NCI-H1105 treated with DMSO at 0.1 percent for 48 hours (cell line): ENCODE results near the gene GCSAM.

ENCODE experiments used
- DNase-seq: peaks from one replicate; lab custom pipeline; 2025; lab: John Stamatoyannopoulos, UW

The GCSAM gene

GRCh38 chr3:112129925-112130637, 3.0 kb downstream of the GCSAM start:
- no peak for DNase-seq

DNA sequence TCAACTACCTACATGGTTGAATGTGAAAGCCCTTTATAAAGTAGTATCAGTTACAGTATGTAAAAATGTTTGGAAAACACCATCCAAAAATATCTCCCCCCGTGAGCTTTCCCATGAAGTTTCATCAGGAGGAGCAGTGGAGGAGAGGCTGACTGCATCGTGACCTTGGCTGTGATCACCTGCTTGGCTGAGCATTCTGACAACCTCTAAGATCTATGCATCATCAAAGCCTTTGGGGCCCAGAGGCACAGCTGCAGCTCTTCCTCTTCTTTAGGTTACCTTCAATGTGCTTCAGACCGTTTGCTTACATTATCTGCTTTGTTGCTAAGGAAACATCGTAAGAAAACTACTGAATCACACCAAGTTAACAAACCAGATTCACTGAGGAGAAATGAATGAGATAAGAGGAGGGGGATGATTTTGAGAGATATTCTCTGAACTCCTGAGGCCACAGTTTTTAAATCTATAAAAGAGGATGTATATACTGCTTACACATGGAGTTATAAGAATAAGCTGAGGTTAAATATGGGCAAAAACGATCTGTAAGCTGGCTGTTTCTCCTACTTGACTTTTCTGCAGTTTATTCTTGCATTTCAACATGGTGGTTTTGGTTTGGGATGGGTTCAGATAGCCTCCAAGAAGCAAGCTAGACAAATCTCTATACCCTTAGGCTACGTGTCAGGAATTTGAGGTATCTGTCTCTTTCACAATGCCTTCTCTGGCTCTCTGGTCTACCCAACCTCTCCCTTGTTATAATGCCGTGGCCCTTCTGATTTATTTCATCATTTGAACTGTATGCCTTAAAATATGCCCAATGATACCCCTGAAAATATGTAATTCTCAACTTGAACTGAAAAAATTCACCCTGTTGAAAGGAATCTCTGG, 4.0 kb downstream of the GCSAM start:
- DNase-seq = no peak

DNA sequence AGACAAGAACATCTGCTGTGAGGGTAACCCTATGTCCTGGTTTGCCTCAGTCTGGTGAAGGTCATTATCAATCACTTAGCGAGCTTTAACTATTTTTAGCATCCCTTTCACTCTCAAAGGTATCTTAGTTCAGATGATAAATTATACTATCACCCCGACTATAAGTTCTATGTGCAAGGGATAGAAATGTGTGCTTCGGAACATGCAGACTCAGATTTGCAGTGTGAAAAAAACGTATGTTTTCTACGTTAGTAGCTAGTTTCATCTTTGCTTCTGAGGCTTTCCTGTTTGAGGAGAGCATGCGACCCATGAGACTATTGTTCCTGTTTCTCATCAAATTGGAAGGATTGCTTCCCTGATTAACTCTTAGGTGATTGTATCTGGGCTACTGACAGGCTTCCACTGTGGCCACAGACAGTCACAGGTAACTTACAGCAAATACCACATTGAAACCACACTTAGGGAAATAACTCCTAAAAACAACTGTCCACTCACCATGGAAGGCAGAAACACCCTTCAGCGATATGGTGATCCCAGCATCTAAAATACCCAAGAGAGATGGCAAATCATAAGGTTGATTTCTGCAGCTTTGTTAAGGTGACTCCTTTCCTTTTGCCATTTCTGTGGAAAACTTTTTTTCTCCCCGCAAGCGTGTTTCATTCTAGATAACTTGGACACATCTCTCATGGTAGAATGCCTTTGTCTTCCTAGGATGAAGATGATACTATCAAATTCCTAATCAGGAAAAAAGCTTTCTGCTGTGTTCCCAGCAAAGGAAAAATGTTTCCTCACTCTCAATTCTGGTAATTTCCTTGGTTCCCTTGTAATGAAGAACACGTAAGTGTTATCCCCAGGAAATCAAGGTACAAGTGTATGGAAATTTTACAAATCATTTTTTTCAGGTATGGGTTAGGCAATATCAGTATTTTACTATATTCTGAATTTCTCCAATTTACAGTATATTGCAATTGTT, 5.2 kb downstream of the GCSAM start:
- DNase-seq = no peak

GRCh38 chr3:112126511-112126911, 6.5 kb downstream of the GCSAM start:
- DNase-seq = no peak

- peak; percentile 11 for DNase-seq
These were observed 8.0 kb downstream of the GCSAM start for GRCh38 chr3:112124907-112125607.

- no peak for DNase-seq
These were observed 9.5 kb downstream of the GCSAM start for GRCh38 chr3:112123548-112123947.

GRCh38 chr3:112122870-112123269, 10.2 kb downstream of the GCSAM start:
- no peak for DNase-seq

GRCh38 chr3:112121577-112122547, 11.2 kb downstream of the GCSAM start:
- DNase-seq = peak; percentile 27

- DNase-seq = no peak
These were observed 12.8 kb downstream of the GCSAM start for GRCh38 chr3:112119962-112120836.

DNA sequence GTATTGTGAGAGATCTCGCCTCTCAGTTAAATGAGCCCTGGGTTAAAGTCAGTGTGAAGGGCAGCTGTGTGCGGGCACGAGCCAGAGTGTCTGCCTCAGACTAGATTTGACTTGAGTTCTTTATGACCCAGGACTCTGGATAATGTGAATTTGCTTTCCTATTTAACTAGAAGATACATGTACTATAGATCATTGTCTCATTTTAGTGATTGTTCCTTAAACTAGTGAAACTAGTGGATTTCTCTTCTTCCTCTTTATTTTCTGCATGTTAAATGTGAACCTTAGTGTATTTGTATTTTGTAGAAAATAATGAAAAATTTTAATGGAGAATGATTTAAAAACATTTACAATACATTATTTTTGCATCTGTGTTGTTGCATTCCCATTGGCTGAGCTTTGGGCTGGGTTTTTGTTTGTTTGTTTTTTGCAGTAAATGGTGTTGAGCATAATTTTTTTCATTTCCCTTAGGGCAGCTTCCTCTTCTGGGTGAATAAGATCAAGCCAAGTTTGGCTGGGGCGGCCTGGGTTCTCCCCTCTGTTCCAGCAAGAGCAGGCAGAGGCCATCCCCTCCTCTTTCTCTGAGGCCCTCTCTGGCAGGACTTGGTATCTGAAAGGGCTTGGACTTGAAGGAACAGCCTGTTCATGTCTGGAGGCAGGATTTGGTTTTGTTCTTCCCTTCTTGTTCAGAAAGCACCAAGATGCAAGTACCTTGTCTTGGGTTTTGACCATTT, 15.0 kb downstream of the GCSAM start:
- DNase-seq = no peak

DNA sequence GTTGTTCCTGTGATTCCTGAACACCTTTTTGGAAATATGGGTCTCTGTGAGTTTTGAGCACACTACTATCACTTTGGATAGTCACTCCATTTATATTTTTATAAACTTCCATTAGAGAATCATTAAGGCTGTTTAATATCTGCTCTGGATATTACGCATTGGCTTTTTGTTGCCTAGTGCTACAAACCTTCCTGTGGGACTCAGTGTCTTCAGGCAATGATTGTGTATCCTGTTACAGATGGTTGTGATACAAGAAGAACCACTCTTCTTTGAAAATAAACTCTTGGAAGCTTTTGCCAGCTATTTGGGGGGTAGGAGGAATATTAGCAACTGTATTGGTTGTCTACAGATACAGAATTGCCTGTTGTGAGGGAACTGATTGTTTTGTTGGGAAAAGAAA, 15.6 kb downstream of the GCSAM start:
- no peak for DNase-seq

- DNase-seq = peak; percentile 5
These were observed 16.3 kb downstream of the GCSAM start for GRCh38 chr3:112116748-112117186.

- no peak for DNase-seq
These were observed 17.2 kb downstream of the GCSAM start for GRCh38 chr3:112115806-112116383.

GRCh38 chr3:112115161-112115739, 17.8 kb downstream of the GCSAM start:
- DNase-seq = no peak

DNA sequence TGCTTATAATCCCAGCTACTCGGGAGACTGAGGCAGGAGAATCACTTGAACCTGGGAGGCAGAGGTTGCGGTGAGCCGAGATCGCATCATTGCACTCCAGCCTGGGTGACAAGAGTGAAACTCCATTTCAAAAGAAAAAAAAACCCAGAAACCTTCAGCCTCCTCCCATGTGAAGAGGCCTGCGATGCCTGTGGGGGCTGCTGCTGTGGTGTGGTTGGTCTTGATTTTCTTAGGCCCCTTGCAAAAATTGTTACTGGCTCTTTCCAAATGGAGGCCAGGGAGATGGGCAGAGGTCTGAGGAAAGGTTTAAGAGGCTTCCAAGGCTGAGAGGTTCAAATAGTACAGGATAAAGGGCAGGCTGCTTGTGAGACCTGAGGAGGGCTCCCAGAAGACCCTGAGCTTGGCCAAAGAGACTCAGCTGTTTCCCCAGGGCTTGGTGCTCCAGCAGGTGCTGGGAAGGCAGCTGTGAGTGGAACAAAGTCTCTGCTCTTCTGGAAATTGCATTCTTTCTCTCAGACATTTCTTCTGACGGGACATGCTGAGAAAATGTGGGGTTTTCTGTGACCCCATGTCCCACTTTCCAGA, 18.4 kb downstream of the GCSAM start:
- no peak for DNase-seq

DNA sequence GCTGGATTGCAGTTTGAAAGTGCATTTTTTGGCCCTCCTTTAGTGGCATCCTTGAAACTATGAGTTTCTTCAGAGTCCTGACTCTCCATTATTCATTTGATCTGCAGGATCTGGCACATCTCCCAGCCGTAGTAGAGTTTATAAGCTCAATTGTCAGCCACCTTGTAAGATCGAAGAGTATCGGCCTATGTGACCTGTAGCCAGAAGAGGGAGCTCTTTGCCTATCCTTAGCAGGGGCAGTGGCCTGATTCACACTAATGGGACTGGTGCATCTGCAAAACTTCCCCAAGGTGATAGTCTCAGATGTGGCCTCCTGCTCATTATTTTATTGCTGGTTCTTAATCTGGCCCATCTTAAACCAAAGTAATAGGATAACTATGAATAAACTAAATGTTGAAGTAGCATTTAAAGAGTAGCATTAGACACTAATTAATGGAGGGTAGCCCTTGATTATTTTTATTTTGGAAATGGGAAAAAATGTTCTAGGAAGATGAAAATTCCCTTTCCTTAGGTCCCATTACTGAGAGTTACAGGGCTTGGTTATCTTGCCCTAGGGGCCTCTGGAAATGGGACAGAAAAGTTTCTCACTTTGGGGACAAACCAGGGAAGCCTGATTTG, 21.2 kb downstream of the GCSAM start:
- DNase-seq = peak; percentile 89

GRCh38 chr3:112109322-112109721, 23.7 kb downstream of the GCSAM start:
- DNase-seq = peak; percentile 83
